GM12878 (cell line): Measurements from ENCODE around the gene KPTN. TPM values are rescaled to one million over a fixed set of nuclear protein-coding genes. Genes with fewer than 3 reads are reported as not detected.

Experiments used
- CUX1 ChIP-seq: IDR thresholded peaks from 2 replicates; pipeline ENCODE4 v1.6.1; 2012; ENCODE audit warnings: improper control_type of control experiment, low read depth, low read length; ENCODE audit not compliant: insufficient replicate concordance
- E2F8 ChIP-seq: fragments of 450-650 bp; IDR thresholded peaks from 2 replicates; pipeline ENCODE4 v1.6.1; 2018; ENCODE audit warnings: mild to moderate bottlenecking, low read depth, moderate library complexity; ENCODE audit not compliant: partially characterized antibody
- EP300 ChIP-seq, 2 experiments: fragments of 150-350 bp in 1 of 2; IDR thresholded peaks; 2 replicates each; pipeline ENCODE4 v1.6.1; 2011 to 2012; ENCODE audit warnings: low read depth in 2 of 2, low read length in 2 of 2, borderline replicate concordance in 1 of 2, improper control_type of control experiment in 1 of 2, inconsistent platforms in 1 of 2; ENCODE audit not compliant: control insufficient read depth in 1 of 2
- EZH2 ChIP-seq: IDR thresholded peaks from 2 replicates; pipeline ENCODE4 v1.6.1; 2012; ENCODE audit warnings: low read depth, mild to moderate bottlenecking, control low read depth, inconsistent platforms, low read length, borderline replicate concordance; ENCODE audit not compliant: control insufficient read depth
- HDGF ChIP-seq: fragments of 450-650 bp; IDR thresholded peaks from 2 replicates; pipeline ENCODE4 v1.6.1; 2016; ENCODE audit warnings: antibody characterized with exemption
- IKZF1 ChIP-seq: fragments of 450-650 bp; conservative IDR thresholded peaks from 2 replicates; pipeline ENCODE4 v1.6.1; 2017; ENCODE audit warnings: antibody characterized with exemption, mild to moderate bottlenecking
- IRF3 ChIP-seq: fragments of 450-650 bp; IDR thresholded peaks from 2 replicates; pipeline ENCODE4 v1.6.1; 2014; ENCODE audit warnings: mild to moderate bottlenecking
- MTA2 ChIP-seq: fragments of 450-650 bp; IDR thresholded peaks from 2 replicates; pipeline ENCODE4 v1.6.1; 2016; ENCODE audit warnings: low read depth, mild to moderate bottlenecking, moderate library complexity
- MYB ChIP-seq: fragments of 150-350 bp; IDR thresholded peaks from 2 replicates; pipeline ENCODE4 v1.6.1; 2014; ENCODE audit warnings: mild to moderate bottlenecking, low read depth, low read length, borderline replicate concordance
- SUPT20H ChIP-seq: IDR thresholded peaks from 2 replicates; pipeline ENCODE4 v1.6.1; 2011; ENCODE audit warnings: low read depth, mild to moderate bottlenecking, low read length, moderate library complexity, borderline replicate concordance; ENCODE audit not compliant: control insufficient read depth
- TCF12 ChIP-seq: IDR thresholded peaks from 2 replicates; pipeline ENCODE4 v1.6.1; 2011; ENCODE audit warnings: low read depth, mild to moderate bottlenecking, low read length
- USF1 ChIP-seq: IDR thresholded peaks from 2 replicates; pipeline ENCODE4 v1.6.1; 2011; ENCODE audit warnings: borderline replicate concordance, low read depth, mild to moderate bottlenecking, moderate library complexity, mixed read lengths, low read length; ENCODE audit not compliant: insufficient read depth; ENCODE audit errors: extremely low read length
- ZBTB11 ChIP-seq: fragments of 450-650 bp; formaldehyde crosslinking; IDR thresholded peaks from 2 replicates; pipeline ENCODE4 v1.5.0; 2022; ENCODE audit warnings: mild to moderate bottlenecking, missing genetic modification characterization
- polyA plus RNA-seq, 11 experiments: library from polyadenylated mRNA; depleted of rRNA in 4 of 11; unstranded in 6 of 11; stranded (reverse) in 5 of 11; fragments of >200 nt; fragmentation: Nextera tagmentation in 4 of 11; fragmentation: Illumina TruSeq in 1 of 11; extraction: Ambion mirVana in 4 of 11; extraction: Trizol in 1 of 11; gene quantifications; 1 replicate in 1 of 11; 2 replicates in 10 of 11; pipeline versions ENCODE4 v1.2.1 to v1.2.3, GENCODE V29; 2011 to 2016; ENCODE audit warnings: inconsistent platforms in 2 of 11, missing spikeins in 2 of 11, low read depth in 1 of 11
- total RNA-seq, 4 experiments: library from RNA; depleted of rRNA in 3 of 4; stranded (reverse); fragments of >200 nt in 3 of 4; fragmentation: Illumina TruSeq in 1 of 4; extraction: Trizol in 1 of 4; gene quantifications; 2 replicates each; pipeline versions ENCODE4 v1.2.1 to v1.2.3, GENCODE V29; 2013 to 2021

KPTN gene
- total and polyA plus RNA-seq, 10 of the 15 experiments (the other 5 are each of a cell fraction or from before 2014, with no cell fraction given): 0.60 to 10.1 (median 6.0) TPM

- TF ChIP-seq CUX1: no peak
- TF ChIP-seq EP300 (IDR thresholded peaks at IDR 0.05; ENCODE audit: borderline replicate concordance in 1 of 2, control insufficient read depth in 1 of 2, low read depth in 2 of 2, low read length in 2 of 2): no peak
- no peak for TF ChIP-seq TCF12
- no peak for TF ChIP-seq IKZF1
- TF ChIP-seq IRF3: no peak
- no peak for TF ChIP-seq SUPT20H
- TF ChIP-seq HDGF: no peak
- TF ChIP-seq USF1: no peak
- TF ChIP-seq MTA2: no peak
- TF ChIP-seq EZH2: no peak
- TF ChIP-seq MYB: no peak
- no peak for TF ChIP-seq ZBTB11
- TF ChIP-seq E2F8: no peak
Measured at GRCh38 chr19:47434088-47434487, 49.9 kb downstream of the KPTN start (continued).
